ENCODE measurements around the gene MRPS35. TPM values are rescaled to one million over a fixed set of nuclear protein-coding genes. Genes with fewer than 3 reads are reported as not detected.

MRPS35 gene
- 74.2 and 79.9 TPM in 2 replicates for total RNA-seq

GRCh38 chr12:27710592-27711316 is at the start of gene MRPS35:
TSS of gene MRPS35 (plus strand) at chr12:27710832. CDS start at chr12:27710844, 12 bp downstream.

GRCh38 chr12:27696293-27696652 is 14.4 kb upstream of the MRPS35 start, which contains the start of gene REP15:
TSS of gene REP15 (plus strand) at chr12:27696447. CDS start at chr12:27696563, 116 bp downstream.

GRCh38 chr12:27779920-27780611 is 69.4 kb downstream of the MRPS35 start, which contains the start of the genes KLHL42 and MANSC4:
TSS of gene KLHL42 (plus strand) at chr12:27780233. CDS start at chr12:27780331, 98 bp downstream.
TSS of gene MANSC4 (minus strand) at chr12:27780236. CDS start at chr12:27771276, 8,960 bp downstream.

Other genes starting within 250 kb of the MRPS35 start
- 61.5 and 129 TPM in 2 replicates for gene PPFIBP1, start 186.6 kb upstream of the MRPS35 start, total RNA-seq
- gene REP15, start 14.4 kb upstream of the MRPS35 start, total RNA-seq = 0.34 and 2.3 TPM in 2 replicates
- gene KLHL42, start 69.4 kb downstream of the MRPS35 start, total RNA-seq = 27.0 and 27.9 TPM in 2 replicates
- gene MANSC4, start 69.4 kb downstream of the MRPS35 start, total RNA-seq = not detected in 2 replicates